ENCODE data around the gene SDK1.

Gene SDK1

DNA sequence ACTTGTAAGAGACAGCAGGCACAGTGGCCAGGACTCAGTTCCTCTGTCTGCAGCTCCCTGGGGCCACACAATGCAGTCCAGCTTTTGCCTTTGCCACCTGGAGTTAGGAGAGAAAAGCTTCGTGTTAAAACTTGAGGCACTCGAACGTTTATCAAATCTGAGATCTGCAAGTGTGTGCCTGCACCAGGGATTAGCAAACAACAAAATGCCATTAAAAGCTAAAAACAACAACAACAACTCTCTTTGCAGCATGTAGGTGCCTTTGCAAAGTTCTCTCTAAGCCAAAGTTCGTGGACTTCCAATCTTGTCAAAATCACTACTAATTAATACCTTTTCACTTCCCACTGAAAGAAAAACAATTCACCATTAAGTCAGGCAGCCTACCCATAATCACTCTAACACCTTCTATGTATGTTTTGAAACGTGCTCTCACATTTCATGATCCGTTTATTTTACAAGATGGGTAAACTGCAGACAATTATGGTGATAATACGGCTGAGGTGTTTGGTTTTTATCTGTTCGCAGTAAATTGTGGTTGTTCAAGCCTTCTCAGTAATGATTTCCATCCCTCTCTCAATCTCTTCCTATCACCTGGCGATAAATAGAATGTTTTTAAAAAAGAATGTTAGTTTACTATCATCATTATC is 36.2 kb upstream of the SDK1 start:
- H3K4me1 Mint-ChIP-seq, result peaks cover 42% of the 10 kb centered on the region

GRCh38 chr7:3265388-3265787 is 35.7 kb upstream of the SDK1 start:
- Mint-ChIP-seq H3K9me3 (peaks cover 2% of the 10 kb centered on the region), H3K27ac (no peak overlapping the region), H3K4me1 (peaks cover 36% of the 10 kb centered on the region), H3K4me3 (no peak overlapping the region), H3K27me3 (ENCODE audit: low read depth) (peaks cover 12% of the 10 kb centered on the region), H3K36me3 (ENCODE audit: low read depth) (no peaks in the 10 kb centered on the region)
- TF ChIP-seq, protein P1, sequence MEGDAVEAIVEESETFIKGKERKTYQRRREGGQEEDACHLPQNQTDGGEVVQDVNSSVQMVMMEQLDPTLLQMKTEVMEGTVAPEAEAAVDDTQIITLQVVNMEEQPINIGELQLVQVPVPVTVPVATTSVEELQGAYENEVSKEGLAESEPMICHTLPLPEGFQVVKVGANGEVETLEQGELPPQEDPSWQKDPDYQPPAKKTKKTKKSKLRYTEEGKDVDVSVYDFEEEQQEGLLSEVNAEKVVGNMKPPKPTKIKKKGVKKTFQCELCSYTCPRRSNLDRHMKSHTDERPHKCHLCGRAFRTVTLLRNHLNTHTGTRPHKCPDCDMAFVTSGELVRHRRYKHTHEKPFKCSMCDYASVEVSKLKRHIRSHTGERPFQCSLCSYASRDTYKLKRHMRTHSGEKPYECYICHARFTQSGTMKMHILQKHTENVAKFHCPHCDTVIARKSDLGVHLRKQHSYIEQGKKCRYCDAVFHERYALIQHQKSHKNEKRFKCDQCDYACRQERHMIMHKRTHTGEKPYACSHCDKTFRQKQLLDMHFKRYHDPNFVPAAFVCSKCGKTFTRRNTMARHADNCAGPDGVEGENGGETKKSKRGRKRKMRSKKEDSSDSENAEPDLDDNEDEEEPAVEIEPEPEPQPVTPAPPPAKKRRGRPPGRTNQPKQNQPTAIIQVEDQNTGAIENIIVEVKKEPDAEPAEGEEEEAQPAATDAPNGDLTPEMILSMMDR (IDR thresholded peaks at IDR 0.05; ENCODE audit: unreplicated experiment in 3 of 3), result no peak

More for the DNA sequence above, 36.2 kb upstream of the SDK1 start:
- Mint-ChIP-seq H3K4me3 (no peak overlapping the region), H3K27me3 (ENCODE audit: low read depth) (peaks cover 12% of the 10 kb centered on the region), H3K9me3 (peaks cover 2% of the 10 kb centered on the region), H3K27ac (no peak overlapping the region), H3K36me3 (ENCODE audit: low read depth) (no peaks in the 10 kb centered on the region)
- TF ChIP-seq, protein P1 (IDR thresholded peaks at IDR 0.05; ENCODE audit: unreplicated experiment in 3 of 3), result no peak

GRCh38 chr7:3266240-3266639 is 34.8 kb upstream of the SDK1 start:
- peaks cover 9% of the 10 kb centered on the region for H3K27me3 Mint-ChIP-seq (ENCODE audit: low read depth)
- no peak overlapping the region for H3K4me3 Mint-ChIP-seq
- no peaks in the 10 kb centered on the region for H3K36me3 Mint-ChIP-seq (ENCODE audit: low read depth)
- H3K27ac Mint-ChIP-seq, result no peak overlapping the region
- TF ChIP-seq, protein P1 (IDR thresholded peaks at IDR 0.05; ENCODE audit: unreplicated experiment in 3 of 3), result no peak
- H3K9me3 Mint-ChIP-seq, result peaks cover 2% of the 10 kb centered on the region
- peaks cover 28% of the 10 kb centered on the region for H3K4me1 Mint-ChIP-seq

GRCh38 chr7:3267966-3268690 is 32.9 kb upstream of the SDK1 start:
- TF ChIP-seq, protein P1 (IDR thresholded peaks at IDR 0.05; ENCODE audit: unreplicated experiment in 3 of 3), result no peak
- Mint-ChIP-seq H3K27me3 (ENCODE audit: low read depth) (peaks cover 7% of the 10 kb centered on the region), H3K36me3 (ENCODE audit: low read depth) (no peaks in the 10 kb centered on the region), H3K27ac (peak overlapping the region; percentile 17 to 86 (median 46)), H3K4me1 (peaks cover 25% of the 10 kb centered on the region), H3K9me3 (peaks cover 2% of the 10 kb centered on the region), H3K4me3 (peak overlapping the region in 1 of 3 experiments; percentile 47)

- TF ChIP-seq, protein P1 (IDR thresholded peaks at IDR 0.05; ENCODE audit: unreplicated experiment in 3 of 3), result no peak
- H3K9me3 Mint-ChIP-seq, result peaks cover 2% of the 10 kb centered on the region
- H3K36me3 Mint-ChIP-seq (ENCODE audit: low read depth), result no peaks in the 10 kb centered on the region
- no peak overlapping the region for H3K4me3 Mint-ChIP-seq
- H3K27ac Mint-ChIP-seq, result no peak overlapping the region
- peaks cover 14% of the 10 kb centered on the region for H3K4me1 Mint-ChIP-seq
- H3K27me3 Mint-ChIP-seq (ENCODE audit: low read depth), result peaks cover 7% of the 10 kb centered on the region
Observed at GRCh38 chr7:3270362-3270761, 30.7 kb upstream of the SDK1 start.

Data from nephron (organoid).